Stimulated activated CD4-positive, alpha-beta T cell treated with anti-CD3 and anti-CD28 coated beads, Interleukin-12 subunit alpha, Interleukin-12 subunit beta, amount 100 ng/mL, for 4 hours (primary cell): ENCODE results near the gene AGT.
"Not testable (repeated sequence)": the region's sequence is repeated elsewhere in the genome, so short reads cannot be mapped to it uniquely, and the experiment has no call there.

Experiments
- DNase-seq: peaks from one replicate; pipeline ENCODE4 v3.0.0-alpha.2; 2020

The AGT gene

GRCh38 chr1:230684998-230685397, 28.9 kb downstream of the AGT start:
- no peak for DNase-seq

GRCh38 chr1:230684146-230684545, 29.8 kb downstream of the AGT start:
- DNase-seq = no peak

GRCh38 chr1:230682882-230683610, 30.9 kb downstream of the AGT start:
- DNase-seq = no peak

- DNase-seq = no peak
Observed at GRCh38 chr1:230682274-230682673, 31.6 kb downstream of the AGT start.

GRCh38 chr1:230681599-230681998, 32.3 kb downstream of the AGT start:
- no peak for DNase-seq

- DNase-seq = no peak
Observed at GRCh38 chr1:230680300-230681025, 33.5 kb downstream of the AGT start.

- no peak for DNase-seq
Observed at GRCh38 chr1:230679825-230680224, 34.1 kb downstream of the AGT start.

- no peak for DNase-seq
Observed at GRCh38 chr1:230679192-230679591, 34.7 kb downstream of the AGT start.

GRCh38 chr1:230677200-230677599, 36.7 kb downstream of the AGT start:
- no peak for DNase-seq

GRCh38 chr1:230674581-230674980, 39.3 kb downstream of the AGT start:
- no peak for DNase-seq

GRCh38 chr1:230669543-230669942, 44.4 kb downstream of the AGT start:
- no peak for DNase-seq

GRCh38 chr1:230668227-230668626, 45.7 kb downstream of the AGT start:
- no peak for DNase-seq

GRCh38 chr1:230661976-230662375, 51.9 kb downstream of the AGT start:
- no peak for DNase-seq

- no peak for DNase-seq
Observed at GRCh38 chr1:230658691-230659090, 55.2 kb downstream of the AGT start.

GRCh38 chr1:230658103-230658502, 55.8 kb downstream of the AGT start:
- not testable (repeated sequence) for DNase-seq

GRCh38 chr1:230656719-230657118, 57.2 kb downstream of the AGT start:
- not testable (repeated sequence) for DNase-seq
